PC-9 (cell line): ENCODE results near the gene STX16. TPM values are rescaled to one million over a fixed set of nuclear protein-coding genes. Genes with fewer than 3 reads are reported as not detected.

Source experiments
- BruUV-seq: library from RNA; stranded (reverse); fragments of 400-500 nt; replicated peaks from 2 replicates; lab custom pipeline; 2021; lab: Mats Ljungman, UMichigan
- CTCF ChIA-PET: fragments of 300-600 bp; sonication (Branson Sonifier 250); formaldehyde crosslinking; loops from one replicate; lab custom pipeline; 2022; ENCODE audit warnings: antibody characterized with exemption; lab: Charles Lee
- POLR2A ChIA-PET: fragments of 300-600 bp; sonication (Branson Sonifier 250); formaldehyde crosslinking; loops from one replicate; lab custom pipeline; 2022; ENCODE audit warnings: antibody characterized with exemption; ENCODE audit not compliant: unreplicated experiment; lab: Charles Lee
- DNase-seq, 2 experiments: peaks; one replicate each; pipeline versions ENCODE4 v3.0.0 to v3.0.0-alpha.2; 2015 to 2022; ENCODE audit warnings: mixed read lengths in 1 of 2
- H2AFZ ChIP-seq: fragments of 200-600 bp; sonication (generic); 2 replicates; pipeline ENCODE4 v1.8.1; 2017; ENCODE audit warnings: antibody characterized with exemption
- H3F3A ChIP-seq: fragments of 200-600 bp; sonication (generic); 2 replicates; pipeline ENCODE4 v1.8.1; 2017; ENCODE audit warnings: antibody characterized with exemption, mild to moderate bottlenecking, low read depth; ENCODE audit not compliant: insufficient read depth
- H3K27ac ChIP-seq: fragments of 200-600 bp; sonication (generic); 2 replicates; pipeline ENCODE4 v1.6.1; 2016; ENCODE audit warnings: mixed run types
- H3K27me3 ChIP-seq: fragments of 200-600 bp; sonication (generic); 2 replicates; pipeline ENCODE4 v1.6.1; 2016; ENCODE audit warnings: low read depth, mixed run types; ENCODE audit not compliant: insufficient read depth
- H3K36me3 ChIP-seq: fragments of 200-600 bp; sonication (generic); 2 replicates; pipeline ENCODE4 v1.6.1; 2016; ENCODE audit warnings: low read depth, mixed run types
- H3K4me1 ChIP-seq: fragments of 200-600 bp; sonication (generic); replicated peaks from 2 replicates; pipeline ENCODE4 v1.6.1; 2016; ENCODE audit warnings: mixed run types; ENCODE audit not compliant: insufficient read depth
- H3K4me2 ChIP-seq: fragments of 200-600 bp; sonication (generic); 2 replicates; pipeline ENCODE4 v1.6.1; 2017; ENCODE audit warnings: mixed run types
- H3K4me3 ChIP-seq: fragments of 200-600 bp; sonication (generic); 2 replicates; pipeline ENCODE4 v1.6.1; 2016; ENCODE audit warnings: mixed run types
- H3K79me2 ChIP-seq: fragments of 200-600 bp; sonication (generic); 2 replicates; pipeline ENCODE4 v1.6.1; 2017; ENCODE audit warnings: low read depth, mixed run types
- H3K9me2 ChIP-seq: fragments of 200-600 bp; sonication (generic); 2 replicates; pipeline ENCODE4 v1.8.1; 2017; ENCODE audit warnings: mild to moderate bottlenecking; ENCODE audit not compliant: insufficient read depth
- H3K9me3 ChIP-seq: fragments of 200-600 bp; sonication (generic); 2 replicates; pipeline ENCODE4 v1.8.1; 2016; ENCODE audit warnings: low read depth; ENCODE audit not compliant: insufficient read depth
- H4K20me1 ChIP-seq: fragments of 200-600 bp; sonication (generic); 2 replicates; pipeline ENCODE4 v1.8.1; 2017; ENCODE audit not compliant: insufficient read depth
- CTCF ChIP-seq: fragments of 200-600 bp; sonication (generic); conservative IDR thresholded peaks from 2 replicates; pipeline ENCODE4 v1.6.1; 2017; ENCODE audit warnings: mixed run types, antibody characterized with exemption, mild to moderate bottlenecking, moderate library complexity
- EZH2 ChIP-seq: fragments of 200-600 bp; sonication (generic); IDR thresholded peaks from 2 replicates; pipeline ENCODE4 v1.8.0; 2017; ENCODE audit warnings: antibody characterized with exemption, low read depth
- intact Hi-C: fragments of 100-400 bp; cut with micrococcal nuclease; formaldehyde crosslinking; loops from one replicate; pipeline ENCODE4 v1.10.0; 2022; ENCODE audit not compliant: unreplicated experiment
- total RNA-seq: library from RNA; stranded (reverse); gene quantifications from 2 replicates; pipeline ENCODE4 v1.2.3, GENCODE V29; 2021

Gene STX16
- total RNA-seq, 1 experiment from 2014 or later, result 76.3 TPM

- Histone ChIP-seq H2AFZ (no peak overlapping the region), H3K4me2 (no peak overlapping the region), H3K4me3 (no peak overlapping the region), H3K9me3 (no peaks in the 10 kb centered on the region), H3K27me3 (no peaks in the 10 kb centered on the region), H3K36me3 (peaks cover 32% of the 10 kb centered on the region; the same call in 1 of the 2 replicates), H3K9me2 (no peaks in the 10 kb centered on the region), H3F3A (peaks cover 11% of the 10 kb centered on the region; the same call in 1 of the 2 replicates), H3K27ac (no peak overlapping the region), H4K20me1 (peaks cover 88% of the 10 kb centered on the region), H3K4me1 (peaks cover 12% of the 10 kb centered on the region; the same call in 1 of the 2 replicates), H3K79me2 (peaks cover 86% of the 10 kb centered on the region)
- CTCF ChIA-PET, result no interaction called here
- intact Hi-C loops, result no loop called here
- TF ChIP-seq CTCF, result no peak
- TF ChIP-seq EZH2, result no peak
- DNase-seq, result no peak
- POLR2A ChIA-PET, result no interaction called here
- BruUV-seq, result no TSS peak
Measured at GRCh38 chr20:58660855-58661597, 9.9 kb downstream of the STX16 start.

DNA sequence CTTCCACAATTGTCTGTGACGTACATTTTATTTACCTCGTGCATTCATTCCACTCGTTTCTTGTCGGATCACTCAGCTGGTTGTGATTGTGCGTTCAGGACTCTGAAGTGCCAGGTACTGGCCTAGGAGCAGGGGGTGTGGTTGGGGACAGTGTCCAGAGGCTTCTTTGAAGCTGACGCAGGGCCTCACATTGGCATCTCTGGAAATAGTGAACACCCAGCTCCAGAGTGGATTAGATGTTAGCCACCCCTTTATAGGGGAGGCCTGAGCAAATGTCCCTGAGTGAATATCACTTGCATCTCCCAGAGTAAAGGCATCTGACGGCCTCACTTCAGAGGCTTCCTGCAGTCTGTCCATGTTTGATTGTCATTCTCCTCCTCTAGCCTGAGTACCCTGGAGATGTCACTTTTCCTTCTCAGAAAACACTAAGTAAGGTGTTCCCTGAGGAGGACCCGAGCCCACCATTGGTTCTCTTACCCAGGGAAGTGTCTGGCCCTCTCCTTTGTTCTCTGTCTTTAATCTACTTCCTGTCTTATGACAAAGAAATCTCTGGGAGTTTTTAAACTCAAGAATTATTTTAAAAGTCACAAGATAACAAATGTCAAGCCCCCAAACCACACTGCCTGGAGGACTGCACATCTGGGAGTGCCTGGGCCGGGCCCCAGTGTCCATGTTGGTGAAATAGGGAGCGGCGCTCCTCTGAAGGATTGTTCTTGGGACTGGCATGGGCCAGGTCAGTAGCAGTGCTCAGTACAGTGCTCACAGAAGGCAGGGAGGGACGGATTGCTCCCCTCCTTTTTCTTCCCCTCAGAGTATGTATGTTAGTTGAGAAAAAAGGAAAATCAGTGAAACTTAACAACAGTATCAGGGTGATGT, 10.8 kb downstream of the STX16 start:
- Histone ChIP-seq H3K27me3 (no peaks in the 10 kb centered on the region), H3K79me2 (peaks cover 78% of the 10 kb centered on the region), H3K4me2 (no peak overlapping the region), H3K27ac (no peak overlapping the region), H3K9me3 (no peaks in the 10 kb centered on the region), H2AFZ (no peak overlapping the region), H3K4me3 (no peak overlapping the region), H3F3A (0 out of 2 replicates have a peak, but pooled peaks cover 3% of the 10 kb centered on the region), H3K36me3 (peaks cover 28% of the 10 kb centered on the region), H3K9me2 (no peaks in the 10 kb centered on the region), H4K20me1 (peaks cover 86% of the 10 kb centered on the region), H3K4me1 (peaks cover 12% of the 10 kb centered on the region; the same call in 1 of the 2 replicates)
- DNase-seq, result no peak
- TF ChIP-seq EZH2, result no peak
- TF ChIP-seq CTCF, result no peak
- intact Hi-C loops, result no loop called here
- POLR2A ChIA-PET, result no interaction called here
- no TSS peak for BruUV-seq
- CTCF ChIA-PET, result no interaction called here

DNA sequence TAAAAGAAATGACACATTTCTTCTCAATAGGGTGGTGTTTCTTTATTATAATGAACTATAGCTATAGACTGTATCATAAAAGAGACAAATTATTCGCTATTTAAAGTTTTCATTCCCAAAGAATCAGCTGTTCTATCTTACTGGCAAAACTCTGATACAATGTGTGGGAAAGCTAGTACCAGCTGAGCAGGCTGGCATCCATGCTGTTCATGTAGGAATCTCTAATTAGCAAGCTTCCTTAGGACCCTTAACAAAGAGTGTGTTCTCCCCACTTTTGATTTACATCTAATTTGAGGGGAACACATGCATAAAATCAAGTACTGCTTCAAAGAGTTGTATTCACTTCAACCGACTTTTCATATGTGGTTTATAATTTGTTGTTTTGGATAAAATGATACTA, 13.2 kb downstream of the STX16 start:
- peaks cover 4% of the 10 kb centered on the region; the same call in 1 of the 2 replicates for H3K4me1 ChIP-seq
- TF ChIP-seq EZH2, result no peak
- TF ChIP-seq CTCF, result no peak
- peaks cover 36% of the 10 kb centered on the region for H3K36me3 ChIP-seq
- peaks cover 77% of the 10 kb centered on the region for H4K20me1 ChIP-seq
- ChIA-PET POLR2A (interaction anchor here (0.6 kb wide), 1 partner anchor 1023 kb away, joined by 8 read pairs; no protein-coding TSS in a partner anchor), CTCF (no interaction called here)
- H3K9me2 ChIP-seq, result no peaks in the 10 kb centered on the region
- H3K27ac ChIP-seq, result no peak overlapping the region
- BruUV-seq, result no TSS peak
- H3K27me3 ChIP-seq, result no peaks in the 10 kb centered on the region
- intact Hi-C loops, result no loop called here
- H3K79me2 ChIP-seq, result peaks cover 53% of the 10 kb centered on the region
- H3F3A ChIP-seq, result 0 out of 2 replicates have a peak, but pooled peaks cover 3% of the 10 kb centered on the region
- no peak overlapping the region for H2AFZ ChIP-seq
- no peaks in the 10 kb centered on the region for H3K9me3 ChIP-seq
- DNase-seq, result no peak
- H3K4me3 ChIP-seq, result no peak overlapping the region
- H3K4me2 ChIP-seq, result no peak overlapping the region
